CD4-positive, alpha-beta T cell treated with Interleukin-10 for 1 hour (primary cell): ENCODE measurements around the gene TMEM131.

Experiments
- DNase-seq: peaks from one replicate; pipeline ENCODE4 v3.0.0-alpha.2; 2020

Gene TMEM131

GRCh38 chr2:98020992-98021713 is 25.4 kb upstream of the TMEM131 start:
- DNase-seq = no peak

DNA sequence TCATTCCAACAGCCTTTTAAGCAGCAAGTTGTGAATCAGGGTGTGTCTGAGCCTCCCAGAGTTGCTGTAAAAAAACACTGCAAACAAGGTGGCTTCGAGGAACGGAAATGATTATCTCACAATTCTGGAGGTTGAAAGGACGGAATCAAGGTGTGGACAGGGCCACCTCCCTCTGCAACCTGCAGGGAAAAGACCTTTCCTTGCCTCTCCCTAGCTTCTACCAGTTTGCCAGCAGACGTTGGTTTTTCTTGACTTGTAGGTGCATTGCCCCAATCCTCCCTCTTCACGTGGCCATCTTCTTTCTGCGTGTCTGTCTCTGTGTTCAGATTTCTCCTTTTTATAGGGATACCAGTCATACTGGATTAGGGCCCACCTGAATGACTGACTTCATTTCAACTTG is 24.8 kb upstream of the TMEM131 start:
- DNase-seq = no peak

DNA sequence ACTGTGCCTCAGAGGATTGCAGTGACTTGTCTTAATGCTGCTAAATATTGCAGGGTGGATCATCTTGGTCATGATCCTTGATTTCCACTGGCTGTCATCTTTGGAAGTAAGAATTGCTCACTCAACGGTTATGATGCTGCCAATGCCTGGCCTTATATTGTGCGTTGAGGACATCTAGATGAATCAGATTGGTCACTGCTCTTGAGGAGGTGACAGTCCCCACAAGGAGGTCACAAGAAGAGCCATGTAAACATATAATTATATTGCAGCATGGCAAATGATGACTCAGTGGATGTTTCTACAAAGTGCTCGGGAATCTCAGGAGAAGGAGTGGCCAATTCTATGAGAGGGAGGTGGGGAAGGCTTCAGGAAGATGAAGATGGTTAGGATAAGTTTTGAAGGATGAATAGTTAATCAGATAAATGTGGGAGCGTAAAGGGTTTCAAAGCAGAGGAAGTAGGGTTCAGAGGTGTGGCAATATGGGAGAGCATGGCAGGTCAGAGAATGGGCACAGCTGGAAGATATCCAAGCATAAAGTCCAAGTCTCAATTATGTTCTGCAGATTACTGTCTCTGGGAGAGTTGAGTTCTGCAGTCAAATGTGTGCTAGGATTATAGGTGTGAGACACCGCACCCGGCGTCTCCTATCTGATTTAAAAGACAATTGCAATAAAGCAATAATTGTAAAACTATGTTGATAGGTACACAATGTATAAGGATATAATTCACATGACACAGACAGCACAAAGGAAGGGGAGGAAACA is 21.3 kb upstream of the TMEM131 start:
- no peak for DNase-seq

DNA sequence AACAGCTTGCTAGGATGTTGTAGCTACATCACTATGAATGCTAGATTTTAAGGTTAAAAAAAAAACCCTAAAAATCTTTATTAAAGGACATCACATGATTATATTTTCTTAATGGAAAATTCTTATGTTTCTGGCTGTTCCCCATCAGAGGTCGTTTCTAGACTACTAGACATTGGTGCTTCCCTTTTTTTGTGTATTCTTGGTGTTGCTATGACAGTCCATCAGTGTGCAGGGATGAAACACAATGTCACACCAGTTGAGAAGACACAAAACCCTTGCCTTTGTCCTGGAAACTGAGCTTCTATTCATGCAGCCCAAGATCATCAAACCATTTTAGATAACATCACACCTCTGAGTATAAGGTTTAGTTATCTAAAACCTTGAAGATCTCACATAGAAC is 19.9 kb upstream of the TMEM131 start:
- no peak for DNase-seq

DNA sequence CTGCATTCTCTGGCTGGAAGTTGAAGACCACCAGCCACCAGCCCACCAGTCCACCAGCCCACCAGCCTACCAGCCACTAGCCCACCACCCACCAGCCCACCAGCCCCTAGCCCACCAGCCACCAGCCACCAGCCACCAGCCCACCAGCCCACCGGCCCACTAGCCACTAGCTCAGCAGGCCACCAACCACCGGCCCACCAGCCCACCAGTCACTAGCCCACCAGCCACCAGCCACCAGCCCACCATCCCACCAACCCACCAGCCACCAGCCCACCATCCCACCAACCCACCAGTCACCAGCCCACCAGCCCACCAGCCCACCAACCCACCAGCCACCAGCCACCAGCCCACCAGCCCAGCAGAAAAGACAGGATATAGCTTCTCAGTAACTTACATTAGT is 18.6 kb upstream of the TMEM131 start:
- no peak for DNase-seq

- DNase-seq = no peak
Observed at GRCh38 chr2:98013407-98014042, 17.8 kb upstream of the TMEM131 start.

- DNase-seq = peak; percentile 14
Observed at GRCh38 chr2:98012561-98012991, 16.8 kb upstream of the TMEM131 start.

DNA sequence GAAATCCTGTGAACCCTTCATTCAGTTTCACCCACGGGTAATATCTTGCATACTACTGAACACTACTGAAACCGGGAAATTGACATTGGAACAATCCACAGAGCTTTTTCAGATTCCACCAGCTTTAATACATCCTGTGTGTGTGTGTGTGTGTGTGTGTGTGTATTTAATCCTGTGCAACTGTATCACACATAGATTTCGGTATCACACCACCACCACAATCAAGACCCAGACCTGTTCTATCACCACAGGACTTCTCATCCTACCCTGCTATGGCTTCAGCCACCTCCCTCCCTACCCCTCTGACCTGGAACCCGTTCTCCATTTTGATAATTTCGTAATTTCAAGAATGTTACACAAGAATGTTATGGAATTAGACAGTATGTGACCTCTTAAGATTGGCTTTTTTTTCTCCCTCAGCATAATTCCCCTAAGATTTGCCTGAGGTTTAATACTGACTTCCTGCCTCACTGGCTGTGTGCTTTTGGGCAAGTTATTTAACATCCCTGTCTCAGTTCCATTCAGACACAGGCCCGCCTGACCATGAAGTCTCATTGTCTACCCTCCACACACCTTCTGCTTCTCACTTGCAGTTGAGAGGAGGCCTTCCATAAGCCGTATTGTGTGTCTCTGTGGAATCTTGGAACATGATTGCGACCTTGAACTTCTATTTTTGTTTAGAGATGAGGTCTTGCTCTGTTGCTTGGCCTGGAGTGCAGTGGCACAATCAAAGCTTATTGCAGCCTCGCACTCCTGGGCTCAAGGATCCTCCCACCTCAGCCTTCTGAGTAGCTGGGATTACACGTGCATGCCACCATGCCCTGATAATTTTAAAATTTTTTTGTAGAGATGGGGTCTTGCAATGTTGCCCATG is 14.4 kb upstream of the TMEM131 start:
- DNase-seq = no peak

DNA sequence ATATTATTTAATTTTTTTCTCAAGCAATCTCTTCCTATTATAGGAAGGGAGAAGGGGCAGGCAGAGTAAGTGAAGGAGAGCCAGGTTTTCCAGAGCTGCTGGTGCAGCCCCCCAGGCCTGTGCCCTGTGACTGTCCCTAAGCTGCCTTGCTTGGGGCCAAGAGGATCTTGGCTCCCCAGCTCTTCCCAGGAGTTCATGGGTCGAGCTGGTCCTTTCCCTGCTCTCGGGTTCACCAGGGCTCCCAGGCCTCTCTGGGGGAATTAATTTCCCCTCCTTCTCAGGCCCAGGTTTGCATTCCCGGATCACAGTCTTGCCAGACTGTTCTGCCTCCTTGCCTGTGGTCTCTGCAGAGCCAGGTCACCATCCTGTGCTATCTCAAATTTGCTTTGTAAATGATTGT is 12.7 kb upstream of the TMEM131 start:
- DNase-seq = no peak

- no peak for DNase-seq
Observed at GRCh38 chr2:98006378-98006777, 10.6 kb upstream of the TMEM131 start.

DNA sequence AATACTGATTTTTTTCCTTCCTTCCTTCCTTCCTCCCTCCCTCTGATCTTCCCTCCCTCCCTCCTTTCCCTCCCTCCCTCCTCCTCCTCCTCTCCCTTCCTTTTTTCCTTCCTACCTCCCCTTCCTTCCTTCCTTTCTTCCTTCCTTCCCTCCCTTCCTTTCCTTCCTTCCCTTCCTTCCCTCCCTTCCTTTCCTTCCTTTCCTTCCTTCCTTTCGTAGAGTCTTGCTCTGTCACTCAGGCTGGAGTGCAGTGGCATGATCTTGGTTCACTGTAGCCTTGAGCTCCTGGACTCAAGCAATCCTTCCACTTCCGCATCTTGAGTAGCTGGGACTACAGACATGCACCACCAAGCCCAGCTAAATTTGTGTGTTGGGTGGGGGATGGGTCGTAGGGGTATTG is 8.9 kb upstream of the TMEM131 start:
- DNase-seq = no peak

GRCh38 chr2:98004047-98004446 is 8.3 kb upstream of the TMEM131 start:
- DNase-seq = no peak

- DNase-seq = no peak
Observed at GRCh38 chr2:97999536-97999935, 3.8 kb upstream of the TMEM131 start.

GRCh38 chr2:97998431-97999005 is 2.8 kb upstream of the TMEM131 start:
- no peak for DNase-seq

DNA sequence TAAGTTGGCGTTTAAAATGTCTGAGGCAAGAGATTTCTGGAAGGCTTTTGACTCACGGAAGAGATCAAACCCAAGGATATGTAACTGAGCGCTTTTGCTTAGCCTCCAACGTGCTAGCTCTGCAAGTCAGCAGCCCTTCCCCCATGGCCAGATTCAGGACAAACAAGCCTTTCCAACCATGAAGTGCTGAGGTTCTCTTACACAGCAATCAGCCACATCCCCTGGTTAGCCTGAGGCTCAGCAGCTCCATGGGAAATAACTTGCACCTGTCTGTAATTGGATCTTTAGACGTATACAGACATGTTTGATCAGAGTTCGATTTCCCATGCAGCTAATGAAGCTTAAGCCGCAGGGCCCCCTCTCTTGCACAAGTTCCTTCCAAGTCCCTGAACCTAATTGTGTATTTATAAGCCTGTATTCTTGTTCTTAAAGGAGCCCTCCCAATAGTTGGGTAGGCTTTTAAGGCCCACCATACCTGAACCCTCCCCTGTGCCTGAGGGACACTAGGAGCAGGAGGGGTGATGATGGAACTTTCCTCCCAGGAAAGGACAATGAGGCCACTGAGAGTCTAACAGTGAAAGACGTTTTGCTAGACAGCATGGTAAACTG is 2.1 kb upstream of the TMEM131 start:
- DNase-seq = no peak

GRCh38 chr2:97996679-97997078 is 931 bp upstream of the TMEM131 start:
- DNase-seq = no peak

GRCh38 chr2:97995026-97995733 is 568 bp downstream of the TMEM131 start:
- peak; percentile 63 for DNase-seq

DNA sequence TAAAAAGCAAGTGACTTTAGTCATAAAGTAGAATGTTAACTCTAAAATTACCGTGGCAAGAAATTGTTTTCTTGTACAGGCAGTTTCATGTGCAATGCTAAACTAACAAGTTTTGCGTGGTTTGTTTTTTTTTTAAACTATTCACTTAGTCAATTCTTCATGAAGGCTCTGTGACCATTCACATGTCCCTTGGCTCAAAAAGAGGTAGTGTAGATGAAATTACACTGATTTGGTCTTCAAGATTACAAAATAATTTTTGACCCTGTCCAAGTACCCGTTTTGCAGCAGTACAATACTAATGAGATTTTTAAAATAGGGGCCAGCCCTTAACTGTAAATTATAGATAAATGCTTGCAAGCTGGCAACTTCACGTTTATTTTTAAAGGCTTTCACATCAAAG is 1.3 kb downstream of the TMEM131 start:
- no peak for DNase-seq

- no peak for DNase-seq
Observed at GRCh38 chr2:97993926-97994325, 1.8 kb downstream of the TMEM131 start.

DNA sequence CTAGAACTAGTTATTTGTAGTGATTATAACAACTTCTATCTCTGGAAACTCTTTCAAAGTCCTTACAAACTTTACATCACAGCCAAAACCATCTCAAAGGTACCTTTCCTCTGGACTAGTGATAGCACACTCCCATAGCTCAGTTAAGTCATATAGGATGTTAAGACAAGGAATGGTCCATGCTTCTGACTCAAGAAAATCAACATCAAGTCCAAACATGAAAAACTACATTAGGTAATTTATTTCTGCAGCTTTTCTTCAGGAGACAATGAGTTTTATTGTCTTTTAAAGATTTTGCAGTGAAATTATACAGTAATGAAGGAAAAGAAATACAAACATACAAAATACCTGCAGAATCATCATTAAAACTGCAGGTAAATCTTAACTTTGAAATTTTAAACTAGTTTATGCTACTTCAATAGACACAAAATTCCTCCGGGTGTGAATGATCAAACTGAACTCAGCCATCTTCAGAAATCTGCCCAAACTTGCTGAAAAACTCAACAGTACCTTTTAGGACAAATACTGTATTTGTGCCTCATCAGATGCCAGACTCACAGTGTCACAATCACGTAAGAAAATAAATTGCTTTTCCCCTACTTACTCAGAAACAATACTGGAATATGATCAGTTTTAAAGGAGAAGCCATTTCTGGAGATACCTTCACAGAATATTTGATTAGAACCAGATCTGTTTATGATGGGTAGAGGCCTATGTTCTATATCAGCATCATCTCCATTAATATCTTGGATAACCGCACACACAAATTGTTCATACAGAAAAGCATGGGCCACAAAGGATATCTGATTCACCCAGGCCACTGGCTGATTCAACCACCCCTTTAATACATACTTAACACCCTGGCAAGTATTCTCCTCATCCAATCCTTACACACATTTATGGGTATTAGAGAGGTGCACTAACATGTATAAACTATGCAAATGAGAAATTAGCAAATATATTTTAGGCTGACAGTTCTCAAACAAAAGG is 2.6 kb downstream of the TMEM131 start:
- no peak for DNase-seq
